Panc1 (cell line): ENCODE measurements around the gene QSER1.
"Not testable (repeated sequence)": the region's sequence is repeated elsewhere in the genome, so short reads cannot be mapped to it uniquely, and the experiment has no call there.

Experiments
- CTCF ChIP-seq: fragments of 450-650 bp; IDR thresholded peaks from 2 replicates; pipeline ENCODE4 v1.5.1; 2017; ENCODE audit warnings: mild to moderate bottlenecking
- POLR2AphosphoS5 ChIP-seq: IDR thresholded peaks from 2 replicates; pipeline ENCODE4 v1.6.1; 2012; ENCODE audit warnings: mild to moderate bottlenecking, low read depth, low read length, moderate library complexity
- SIN3A ChIP-seq: IDR thresholded peaks from 2 replicates; pipeline ENCODE4 v1.6.1; 2012; ENCODE audit warnings: low read depth, mild to moderate bottlenecking, low read length, moderate library complexity, borderline replicate concordance; ENCODE audit not compliant: insufficient read depth
- TCF7L2 ChIP-seq: IDR thresholded peaks from 2 replicates; pipeline ENCODE4 v1.6.1; 2011; ENCODE audit warnings: mild to moderate bottlenecking, low read depth, low read length, inconsistent platforms

- not testable (repeated sequence) for TF ChIP-seq CTCF, POLR2AphosphoS5, TCF7L2, SIN3A
Observed at GRCh38 chr11:32888384-32888710, 4.3 kb upstream of the QSER1 start.
